Stomach (tissue), 9 donors: ENCODE data around the gene SPG7. TPM values are rescaled to one million over a fixed set of nuclear protein-coding genes. Genes with fewer than 3 reads are reported as not detected.

Experiments used
- DNase-seq, 2 donors: peaks; one replicate each; pipeline versions ENCODE4 v3.0.0 to v3.0.0-alpha.2; 2013 to 2019
- H3K27ac ChIP-seq, 5 donors: fragments of 200-600 bp in 4 of 5; sonication (generic) in 4 of 5; one replicate each; pipeline ENCODE4 v1.5.1; 2013 to 2019; ENCODE audit warnings: mild to moderate bottlenecking in 1 of 5, moderate library complexity in 1 of 5
- H3K27me3 ChIP-seq, 3 donors: fragments of 200-600 bp; sonication (generic); one replicate each; pipeline ENCODE4 v1.5.1; 2017 to 2019; ENCODE audit warnings: mixed run types in 1 of 3
- H3K36me3 ChIP-seq, 4 donors: fragments of 200-600 bp; sonication (generic); 1 replicate in 3 of 4; 2 replicates in 1 of 4; pipeline ENCODE4 v1.5.1; 2016 to 2019
- H3K4me1 ChIP-seq, 4 donors: fragments of 200-600 bp; sonication (generic); one replicate each; pipeline ENCODE4 v1.5.1; 2016 to 2019
- H3K4me3 ChIP-seq, 4 donors: fragments of 200-600 bp; sonication (generic) in 3 of 4; one replicate each; pipeline ENCODE4 v1.5.1; 2016 to 2019; ENCODE audit warnings: mild to moderate bottlenecking in 1 of 4
- H3K9me3 ChIP-seq, 4 donors: fragments of 200-600 bp; sonication (generic); one replicate each; pipeline ENCODE4 v1.5.1; 2016 to 2019
- EP300 ChIP-seq: sonication (generic); formaldehyde crosslinking; IDR thresholded peaks from one replicate; pipeline ENCODE4 v1.6.1; 2017; ENCODE audit warnings: antibody characterized with exemption
- POLR2A ChIP-seq, 4 donors: fragments of 450-650 bp; IDR thresholded peaks; one replicate each; pipeline ENCODE4 v1.6.1; 2016; ENCODE audit warnings: antibody characterized with exemption in 4 of 4, control low read depth in 2 of 4, mild to moderate bottlenecking in 1 of 4, moderate library complexity in 1 of 4
- POLR2AphosphoS5 ChIP-seq, 3 donors: sonication (generic); formaldehyde crosslinking; IDR thresholded peaks; one replicate each; pipeline ENCODE4 v1.6.1; 2016; ENCODE audit warnings: antibody characterized with exemption in 3 of 3
- WGBS, 5 donors: extraction: QIAGEN DNeasy Blood & Tissue Kit in 3 of 5; methylation state at CpG; one replicate each; pipeline versions ENCODE4 v1.1.5 to v1.1.7; 2013 to 2018; 5-methylcytosine and 5-hydroxymethylcytosine counted together
- intact Hi-C: fragments of 100-400 bp; cut with DNase I; formaldehyde crosslinking; loops from one replicate; pipeline ENCODE4 v1.15.1; 2023; ENCODE audit warnings: low total_unique reads
- polyA plus RNA-seq, 3 donors: library from polyadenylated mRNA; stranded (reverse); fragments of 200-250 nt; gene quantifications; one replicate each; pipeline ENCODE4 v1.2.3, GENCODE V29; 2013
- total RNA-seq, 5 donors: library from RNA; depleted of rRNA; stranded (reverse); fragments of >200 nt; gene quantifications; one replicate each; pipeline versions ENCODE4 v1.1.0 to v1.2.3, GENCODE V29; 2014 to 2016
- TF ChIP-seq, protein P1 (sequence below), 7 experiments: fragments of 450-650 bp in 4 of 7; fragments of 200-600 bp in 3 of 7; sonication (generic) in 3 of 7; IDR thresholded peaks; one replicate each; pipeline ENCODE4 v1.5.1; 2016 to 2019; ENCODE audit warnings: antibody characterized with exemption in 7 of 7, control low read depth in 2 of 7, mild to moderate bottlenecking in 1 of 7
- donor health status: healthy with polysubstance abuse.
- donor health status: Bipolar disorder and iron deficiency.
- donor health status: healthy.

The SPG7 gene
- total and polyA plus RNA-seq, 8 donors, result 30.0 to 363 (median 157) TPM

GRCh38 chr16:89507214-89507833 is 879 bp upstream of the SPG7 start:
- Histone ChIP-seq H3K27me3 (no peaks in the 10 kb centered on the region), H3K9me3 (no peaks in the 10 kb centered on the region), H3K4me3 (peak overlapping the region; percentile 81 to 97 (median 96)), H3K36me3 (peaks cover 19 to 20% (median 20%) of the 10 kb centered on the region in 4 donors), H3K27ac (peak overlapping the region; percentile 86 to 97 (median 96)), H3K4me1 (peaks cover 26 to 61% (median 50%) of the 10 kb centered on the region in 4 donors)
- TF ChIP-seq POLR2AphosphoS5 (IDR thresholded peaks at IDR 0.05) (no peak), EP300 (no peak), POLR2A (IDR thresholded peaks at IDR 0.05) (no peak)
- TF ChIP-seq, protein P1, sequence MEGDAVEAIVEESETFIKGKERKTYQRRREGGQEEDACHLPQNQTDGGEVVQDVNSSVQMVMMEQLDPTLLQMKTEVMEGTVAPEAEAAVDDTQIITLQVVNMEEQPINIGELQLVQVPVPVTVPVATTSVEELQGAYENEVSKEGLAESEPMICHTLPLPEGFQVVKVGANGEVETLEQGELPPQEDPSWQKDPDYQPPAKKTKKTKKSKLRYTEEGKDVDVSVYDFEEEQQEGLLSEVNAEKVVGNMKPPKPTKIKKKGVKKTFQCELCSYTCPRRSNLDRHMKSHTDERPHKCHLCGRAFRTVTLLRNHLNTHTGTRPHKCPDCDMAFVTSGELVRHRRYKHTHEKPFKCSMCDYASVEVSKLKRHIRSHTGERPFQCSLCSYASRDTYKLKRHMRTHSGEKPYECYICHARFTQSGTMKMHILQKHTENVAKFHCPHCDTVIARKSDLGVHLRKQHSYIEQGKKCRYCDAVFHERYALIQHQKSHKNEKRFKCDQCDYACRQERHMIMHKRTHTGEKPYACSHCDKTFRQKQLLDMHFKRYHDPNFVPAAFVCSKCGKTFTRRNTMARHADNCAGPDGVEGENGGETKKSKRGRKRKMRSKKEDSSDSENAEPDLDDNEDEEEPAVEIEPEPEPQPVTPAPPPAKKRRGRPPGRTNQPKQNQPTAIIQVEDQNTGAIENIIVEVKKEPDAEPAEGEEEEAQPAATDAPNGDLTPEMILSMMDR (IDR thresholded peaks at IDR 0.05), result no peak
- WGBS, 5 donors, result 7 to 16% (median 9%) methylated on average over 18 to 42 of the region's 42 CpGs
- DNase-seq, result peak; percentile 32 to 39
- intact Hi-C loops, result no loop called here

DNA sequence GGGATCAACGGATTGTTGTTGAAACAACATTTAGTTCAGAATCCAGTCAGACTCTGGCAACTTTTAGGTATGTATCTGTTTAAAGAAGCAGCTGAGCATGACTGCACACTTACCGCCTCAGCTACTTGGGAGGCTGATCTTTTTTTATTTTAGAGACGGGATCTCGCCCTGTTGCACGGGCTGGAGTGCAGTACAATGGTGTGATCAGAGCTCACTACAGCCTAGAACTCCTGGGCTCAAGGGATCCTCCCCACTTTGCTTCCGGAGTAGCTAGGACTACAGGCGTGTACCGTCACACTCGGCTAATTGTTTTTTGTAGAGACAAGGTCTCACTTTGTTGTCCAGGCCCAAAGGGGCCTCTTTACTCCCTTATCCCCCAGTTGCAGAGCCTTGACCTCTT is 2.3 kb downstream of the SPG7 start:
- Histone ChIP-seq H3K27ac (no peak overlapping the region), H3K4me3 (no peak overlapping the region)
- 90 to 95% (median 92%) methylated on average over 9 of the region's 9 CpGs for WGBS, 5 donors

GRCh38 chr16:89511374-89511773 is 3.2 kb downstream of the SPG7 start:
- intact Hi-C loops, result no loop called here
- Histone ChIP-seq H3K27me3 (no peaks in the 10 kb centered on the region), H3K4me3 (no peak overlapping the region), H3K36me3 (peaks cover 51 to 61% (median 61%) of the 10 kb centered on the region in 4 donors), H3K9me3 (no peaks in the 10 kb centered on the region), H3K4me1 (peaks cover 17 to 34% (median 29%) of the 10 kb centered on the region in 4 donors), H3K27ac (no peak overlapping the region)
- WGBS, 5 donors, result 68 to 88% (median 83%) methylated on average over 8 of the region's 8 CpGs
- DNase-seq, result no peak
- TF ChIP-seq EP300 (no peak), POLR2AphosphoS5 (IDR thresholded peaks at IDR 0.05) (no peak), POLR2A (IDR thresholded peaks at IDR 0.05) (no peak)
- TF ChIP-seq, protein P1 (IDR thresholded peaks at IDR 0.05), result no peak

More for the DNA sequence above, 2.3 kb downstream of the SPG7 start:
- TF ChIP-seq POLR2AphosphoS5 (IDR thresholded peaks at IDR 0.05), result no peak
- TF ChIP-seq, protein P1 (IDR thresholded peaks at IDR 0.05), result no peak
- TF ChIP-seq POLR2A (IDR thresholded peaks at IDR 0.05), result no peak
- TF ChIP-seq EP300, result no peak
- no peak for DNase-seq
- Histone ChIP-seq H3K27me3 (no peaks in the 10 kb centered on the region), H3K36me3 (peaks cover 43 to 52% (median 52%) of the 10 kb centered on the region in 4 donors), H3K4me1 (peaks cover 25 to 42% (median 38%) of the 10 kb centered on the region in 4 donors), H3K9me3 (no peaks in the 10 kb centered on the region)
- intact Hi-C loops, result no loop called here

DNA sequence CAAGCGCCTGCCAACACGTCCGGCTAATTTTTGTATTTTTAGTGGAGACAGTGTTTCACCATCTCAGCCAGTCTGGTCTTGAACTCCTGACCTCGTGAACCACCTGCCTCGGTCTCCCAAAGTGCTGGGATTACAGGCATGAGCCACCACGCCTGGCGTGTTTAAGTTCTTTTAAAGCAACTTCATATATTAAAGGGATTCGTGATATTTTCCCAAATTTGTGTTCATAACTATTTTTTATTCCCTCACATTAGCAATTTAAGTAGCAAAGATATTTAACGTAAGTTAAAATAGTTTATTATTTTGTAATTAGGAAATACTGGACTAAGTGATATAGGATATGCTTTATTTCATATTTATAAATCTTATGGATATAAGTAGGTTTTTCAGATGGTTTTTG is 4.2 kb downstream of the SPG7 start:
- Histone ChIP-seq H3K9me3 (no peaks in the 10 kb centered on the region), H3K36me3 (peaks cover 57 to 72% (median 72%) of the 10 kb centered on the region in 4 donors), H3K27me3 (no peaks in the 10 kb centered on the region), H3K4me1 (peaks cover 10 to 24% (median 19%) of the 10 kb centered on the region in 4 donors), H3K4me3 (no peak overlapping the region), H3K27ac (no peak overlapping the region)
- TF ChIP-seq, protein P1 (IDR thresholded peaks at IDR 0.05), result no peak
- DNase-seq, result no peak
- intact Hi-C loops, result no loop called here
- 93 to 97% (median 95%) methylated on average over 9 of the region's 9 CpGs for WGBS, 5 donors
